Measurements from ENCODE around the gene AMN1. TPM values are rescaled to one million over a fixed set of nuclear protein-coding genes. Genes with fewer than 3 reads are reported as not detected.
"Not testable (repeated sequence)": the region's sequence is repeated elsewhere in the genome, so short reads cannot be mapped to it uniquely, and the experiment has no call there.

The AMN1 gene
- total RNA-seq, 1 donor from 2014 or later = 5.5 TPM

DNA sequence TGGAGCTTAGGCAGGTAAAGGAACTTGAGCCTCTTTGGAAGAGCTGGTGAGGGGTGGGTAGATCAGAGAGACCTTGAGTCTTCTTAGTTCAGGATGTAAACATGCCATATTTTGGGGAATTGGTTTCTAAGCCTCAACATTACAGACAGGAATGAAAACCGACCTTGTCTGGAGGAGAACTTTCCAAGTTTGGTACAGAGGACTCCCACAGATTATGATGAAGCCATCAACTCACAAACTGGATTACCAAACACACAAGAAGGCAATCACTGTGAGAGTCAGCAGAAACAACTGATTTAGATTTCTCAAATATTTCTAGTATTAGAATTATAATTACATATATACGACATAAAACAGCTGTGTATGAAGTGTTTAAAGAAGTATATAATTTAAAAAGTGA lies 22.3 kb upstream of the AMN1 start:
- Mint-ChIP-seq H3K4me1 (ENCODE audit: unreplicated experiment) (peaks cover 5% of the 10 kb centered on the region), H3K9me3 (peaks cover 20% of the 10 kb centered on the region), H3K4me3 (no peak overlapping the region), H3K27me3 (peaks cover 4% of the 10 kb centered on the region), H3K27ac (no peak overlapping the region), H3K36me3 (peaks cover 25% of the 10 kb centered on the region)
- DNase-seq (ENCODE audit: extremely low spot score, unreplicated experiment) = no peak
- TF ChIP-seq, protein P1, sequence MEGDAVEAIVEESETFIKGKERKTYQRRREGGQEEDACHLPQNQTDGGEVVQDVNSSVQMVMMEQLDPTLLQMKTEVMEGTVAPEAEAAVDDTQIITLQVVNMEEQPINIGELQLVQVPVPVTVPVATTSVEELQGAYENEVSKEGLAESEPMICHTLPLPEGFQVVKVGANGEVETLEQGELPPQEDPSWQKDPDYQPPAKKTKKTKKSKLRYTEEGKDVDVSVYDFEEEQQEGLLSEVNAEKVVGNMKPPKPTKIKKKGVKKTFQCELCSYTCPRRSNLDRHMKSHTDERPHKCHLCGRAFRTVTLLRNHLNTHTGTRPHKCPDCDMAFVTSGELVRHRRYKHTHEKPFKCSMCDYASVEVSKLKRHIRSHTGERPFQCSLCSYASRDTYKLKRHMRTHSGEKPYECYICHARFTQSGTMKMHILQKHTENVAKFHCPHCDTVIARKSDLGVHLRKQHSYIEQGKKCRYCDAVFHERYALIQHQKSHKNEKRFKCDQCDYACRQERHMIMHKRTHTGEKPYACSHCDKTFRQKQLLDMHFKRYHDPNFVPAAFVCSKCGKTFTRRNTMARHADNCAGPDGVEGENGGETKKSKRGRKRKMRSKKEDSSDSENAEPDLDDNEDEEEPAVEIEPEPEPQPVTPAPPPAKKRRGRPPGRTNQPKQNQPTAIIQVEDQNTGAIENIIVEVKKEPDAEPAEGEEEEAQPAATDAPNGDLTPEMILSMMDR (conservative IDR thresholded peaks at IDR 0.05) = no peak

DNA sequence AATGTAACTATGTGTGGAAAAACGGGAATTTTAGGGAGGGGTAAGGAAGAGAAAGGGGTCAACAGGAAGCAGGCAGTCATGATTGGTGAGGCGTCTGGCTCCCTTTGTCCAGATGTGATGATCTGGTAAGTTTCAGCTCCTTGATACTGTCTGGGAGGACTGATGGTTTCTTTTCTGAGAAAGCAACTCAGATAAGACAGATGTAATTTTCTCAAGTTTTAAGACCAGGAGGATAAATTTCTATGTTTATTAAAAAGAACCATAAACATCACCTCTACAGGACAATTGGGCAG lies 21.9 kb upstream of the AMN1 start:
- peak overlapping the region; percentile 31 for H3K27ac Mint-ChIP-seq
- peaks cover 4% of the 10 kb centered on the region for H3K27me3 Mint-ChIP-seq
- peaks cover 25% of the 10 kb centered on the region for H3K36me3 Mint-ChIP-seq
- H3K4me1 Mint-ChIP-seq (ENCODE audit: unreplicated experiment) = peaks cover 5% of the 10 kb centered on the region
- no peak overlapping the region for H3K4me3 Mint-ChIP-seq
- TF ChIP-seq, protein P1 (conservative IDR thresholded peaks at IDR 0.05) = no peak
- DNase-seq (ENCODE audit: extremely low spot score, unreplicated experiment) = no peak
- peaks cover 20% of the 10 kb centered on the region for H3K9me3 Mint-ChIP-seq

DNA sequence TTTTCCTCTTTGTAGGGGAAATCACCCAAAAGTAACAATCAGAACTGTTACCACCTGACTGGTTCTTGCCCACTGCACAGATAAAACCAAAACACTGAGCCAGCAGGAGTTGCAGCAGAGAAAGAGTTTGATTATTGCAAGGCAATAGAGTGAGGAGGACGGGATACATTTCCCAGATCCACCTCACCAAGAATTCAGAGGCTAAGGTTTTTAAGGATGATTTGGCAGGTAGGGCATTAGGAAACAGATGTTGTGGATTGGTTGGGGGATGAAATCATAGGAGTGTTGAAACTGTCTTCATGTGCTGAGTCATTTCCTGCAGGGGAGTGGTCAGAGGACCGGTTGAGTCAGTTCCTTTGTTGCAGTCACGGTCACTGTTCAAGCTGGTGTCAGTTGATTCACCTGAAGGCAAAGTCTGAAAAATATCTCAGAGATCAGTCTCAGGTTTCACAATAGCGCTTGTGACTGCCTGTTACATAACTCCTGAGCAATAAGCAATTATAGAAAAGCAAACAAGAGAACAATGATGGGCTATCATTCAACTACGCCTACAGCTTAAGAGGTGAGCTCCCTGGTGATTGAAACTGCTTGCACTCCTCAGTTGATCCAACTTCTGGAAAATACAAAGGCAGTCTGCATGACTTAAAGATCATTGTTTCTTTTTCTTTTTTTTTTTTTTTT lies 20.3 kb upstream of the AMN1 start:
- Mint-ChIP-seq H3K9me3 (peaks cover 20% of the 10 kb centered on the region), H3K27ac (peak overlapping the region; percentile 97), H3K36me3 (peaks cover 25% of the 10 kb centered on the region), H3K4me1 (ENCODE audit: unreplicated experiment) (peaks cover 5% of the 10 kb centered on the region), H3K27me3 (peaks cover 4% of the 10 kb centered on the region), H3K4me3 (peak overlapping the region; percentile 80)
- no peak for DNase-seq (ENCODE audit: extremely low spot score, unreplicated experiment)
- TF ChIP-seq, protein P1 (conservative IDR thresholded peaks at IDR 0.05) = no peak

DNA sequence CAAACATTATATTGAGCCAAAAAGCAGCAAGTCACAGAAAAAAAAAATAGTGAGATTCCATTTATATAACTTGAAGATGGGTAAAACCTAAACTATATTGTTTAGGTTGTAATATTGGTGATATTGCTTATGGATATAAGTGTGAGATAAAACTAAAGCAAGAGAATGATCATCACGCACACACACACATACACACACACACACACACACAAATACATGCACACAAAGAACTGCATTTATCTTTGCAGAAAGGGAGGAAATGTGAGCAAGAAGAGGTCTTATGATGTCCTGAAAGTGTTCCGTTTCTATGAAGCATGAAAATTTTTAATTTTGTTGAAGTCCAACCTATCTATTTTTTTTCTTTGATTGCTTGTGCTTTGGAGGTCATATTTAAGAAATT lies 16.4 kb upstream of the AMN1 start:
- Mint-ChIP-seq H3K4me3 (no peak overlapping the region), H3K4me1 (ENCODE audit: unreplicated experiment) (peaks cover 5% of the 10 kb centered on the region), H3K36me3 (peaks cover 21% of the 10 kb centered on the region), H3K27ac (no peak overlapping the region), H3K9me3 (peaks cover 16% of the 10 kb centered on the region), H3K27me3 (peaks cover 4% of the 10 kb centered on the region)
- TF ChIP-seq, protein P1 (conservative IDR thresholded peaks at IDR 0.05) = no peak
- DNase-seq (ENCODE audit: extremely low spot score, unreplicated experiment) = no peak

DNA sequence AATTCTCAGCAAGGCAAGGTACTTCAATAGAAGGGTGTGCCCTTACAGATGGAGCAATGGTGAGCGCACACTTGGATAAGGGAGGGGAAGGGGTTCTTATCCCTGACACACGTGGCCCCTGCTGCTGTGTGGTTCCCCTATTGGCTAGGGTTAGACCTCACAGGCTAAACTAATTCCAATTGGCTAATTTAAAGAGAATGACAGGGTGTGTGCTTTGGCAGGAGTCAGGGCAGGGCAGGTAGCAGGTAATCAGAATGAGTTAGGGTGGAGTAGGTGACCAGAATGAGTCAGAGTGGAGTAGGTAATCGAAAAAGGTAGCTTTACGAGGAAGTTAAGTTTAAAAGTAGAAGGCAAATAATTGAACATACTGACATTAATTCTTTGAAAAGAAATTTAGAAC lies 15.5 kb upstream of the AMN1 start:
- H3K27me3 Mint-ChIP-seq; DNase-seq (ENCODE audit: extremely low spot score, unreplicated experiment); H3K4me1 Mint-ChIP-seq (ENCODE audit: unreplicated experiment); H3K4me3 Mint-ChIP-seq: not testable (repeated sequence)
- H3K27ac Mint-ChIP-seq = peak overlapping the region; percentile 83
- H3K9me3 Mint-ChIP-seq = peaks cover 12% of the 10 kb centered on the region
- H3K36me3 Mint-ChIP-seq = peaks cover 17% of the 10 kb centered on the region

DNA sequence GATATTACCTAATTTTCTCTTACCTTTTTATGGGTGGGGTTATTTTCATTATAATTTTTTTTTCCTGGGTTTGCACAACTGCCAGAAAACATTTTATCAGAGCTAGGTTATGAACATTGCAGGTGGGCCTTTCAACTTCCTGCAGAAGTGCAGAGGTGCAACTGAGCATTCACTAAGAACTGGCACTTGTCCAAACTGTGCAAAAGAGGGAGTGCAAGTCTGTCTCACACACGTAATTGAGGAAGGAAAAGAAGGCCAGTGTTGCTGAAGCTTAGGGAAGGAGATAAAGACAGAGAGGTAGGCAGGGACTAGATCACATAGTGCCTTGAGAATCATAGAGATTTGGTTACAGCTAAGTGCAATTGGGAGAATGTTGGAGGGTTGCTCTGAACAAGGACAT lies 14.1 kb upstream of the AMN1 start:
- no peaks in the 10 kb centered on the region for H3K4me1 Mint-ChIP-seq (ENCODE audit: unreplicated experiment)
- no peaks in the 10 kb centered on the region for H3K27me3 Mint-ChIP-seq
- TF ChIP-seq, protein P1 (conservative IDR thresholded peaks at IDR 0.05) = no peak
- H3K9me3 Mint-ChIP-seq = peaks cover 5% of the 10 kb centered on the region
- H3K27ac Mint-ChIP-seq = peak overlapping the region; percentile 11
- H3K36me3 Mint-ChIP-seq = peaks cover 10% of the 10 kb centered on the region
- no peak overlapping the region for H3K4me3 Mint-ChIP-seq
- DNase-seq (ENCODE audit: extremely low spot score, unreplicated experiment) = no peak
